ENCODE measurements around the gene LDLRAD4.

DNA sequence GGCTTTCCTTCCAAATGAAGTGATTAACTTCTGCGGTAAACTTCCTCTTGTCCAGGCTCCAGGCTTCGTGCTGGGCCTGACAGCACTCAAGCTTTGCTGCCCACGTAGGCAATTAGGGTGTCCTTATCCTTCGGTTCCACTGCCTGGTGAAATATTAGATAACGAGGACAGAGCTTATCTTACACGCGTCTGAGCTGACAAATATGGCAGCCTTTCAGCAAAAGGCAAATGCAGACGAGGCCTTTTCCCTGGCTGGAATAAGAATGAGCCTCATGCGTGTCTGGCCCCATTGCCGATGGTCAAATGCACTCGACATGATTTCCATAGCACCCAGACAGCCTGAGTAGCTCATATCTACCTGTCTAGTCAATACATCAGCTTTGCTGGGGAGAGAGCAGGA lies 366.3 kb downstream of the LDLRAD4 start:
- TF ChIP-seq ZFP30 (CRISPR knock-in tag; IDR thresholded peaks at IDR 0.05) = no peak
- TF ChIP-seq TCF4 (CRISPR knock-in tag; IDR thresholded peaks at IDR 0.05; ENCODE audit: borderline replicate concordance) = no peak

All from SK-N-SH treated with all-trans-retinoic acid at 6 μM for 48 hours (cell line).